A549 (cell line): Measurements from ENCODE around the gene SSC4D.
"Not testable (repeated sequence)": the region's sequence is repeated elsewhere in the genome, so short reads cannot be mapped to it uniquely, and the experiment has no call there.

Experiments
- MAX ChIP-seq: IDR thresholded peaks from 2 replicates; pipeline ENCODE4 v1.6.1; 2012
- POLR2A ChIP-seq: IDR thresholded peaks from 2 replicates; pipeline ENCODE4 v1.6.1; 2012; ENCODE audit warnings: mild to moderate bottlenecking, low read length
- SMC3 ChIP-seq: fragments of >200 bp; sonication (Bioruptor Twin); formaldehyde crosslinking; IDR thresholded peaks from 3 replicates; pipeline ENCODE4 v1.6.1; 2018; ENCODE audit warnings: inconsistent platforms
- TF ChIP-seq, protein P1 (sequence below): fragments of >200 bp; sonication (Bioruptor Twin); formaldehyde crosslinking; IDR thresholded peaks from 3 replicates; pipeline ENCODE4 v1.5.1; 2016

GRCh38 chr7:76417654-76418310 lies 8.3 kb upstream of the SSC4D start:
- TF ChIP-seq SMC3, POLR2A, MAX: not testable (repeated sequence)
- TF ChIP-seq, protein P1, sequence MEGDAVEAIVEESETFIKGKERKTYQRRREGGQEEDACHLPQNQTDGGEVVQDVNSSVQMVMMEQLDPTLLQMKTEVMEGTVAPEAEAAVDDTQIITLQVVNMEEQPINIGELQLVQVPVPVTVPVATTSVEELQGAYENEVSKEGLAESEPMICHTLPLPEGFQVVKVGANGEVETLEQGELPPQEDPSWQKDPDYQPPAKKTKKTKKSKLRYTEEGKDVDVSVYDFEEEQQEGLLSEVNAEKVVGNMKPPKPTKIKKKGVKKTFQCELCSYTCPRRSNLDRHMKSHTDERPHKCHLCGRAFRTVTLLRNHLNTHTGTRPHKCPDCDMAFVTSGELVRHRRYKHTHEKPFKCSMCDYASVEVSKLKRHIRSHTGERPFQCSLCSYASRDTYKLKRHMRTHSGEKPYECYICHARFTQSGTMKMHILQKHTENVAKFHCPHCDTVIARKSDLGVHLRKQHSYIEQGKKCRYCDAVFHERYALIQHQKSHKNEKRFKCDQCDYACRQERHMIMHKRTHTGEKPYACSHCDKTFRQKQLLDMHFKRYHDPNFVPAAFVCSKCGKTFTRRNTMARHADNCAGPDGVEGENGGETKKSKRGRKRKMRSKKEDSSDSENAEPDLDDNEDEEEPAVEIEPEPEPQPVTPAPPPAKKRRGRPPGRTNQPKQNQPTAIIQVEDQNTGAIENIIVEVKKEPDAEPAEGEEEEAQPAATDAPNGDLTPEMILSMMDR: not testable (repeated sequence)
